CMK (cell line): ENCODE results near the gene ACTG1.
"Not testable (repeated sequence)": the region's sequence is repeated elsewhere in the genome, so short reads cannot be mapped to it uniquely, and the experiment has no call there.

Experiments
- DNase-seq: peaks from one replicate; pipeline ENCODE4 v3.0.0-alpha.2; 2010; ENCODE audit warnings: low read depth

Gene ACTG1

GRCh38 chr17:81532490-81533287, 20.1 kb upstream of the ACTG1 start:
- no peak for DNase-seq

GRCh38 chr17:81531998-81532404, 19.4 kb upstream of the ACTG1 start:
- not testable (repeated sequence) for DNase-seq

DNA sequence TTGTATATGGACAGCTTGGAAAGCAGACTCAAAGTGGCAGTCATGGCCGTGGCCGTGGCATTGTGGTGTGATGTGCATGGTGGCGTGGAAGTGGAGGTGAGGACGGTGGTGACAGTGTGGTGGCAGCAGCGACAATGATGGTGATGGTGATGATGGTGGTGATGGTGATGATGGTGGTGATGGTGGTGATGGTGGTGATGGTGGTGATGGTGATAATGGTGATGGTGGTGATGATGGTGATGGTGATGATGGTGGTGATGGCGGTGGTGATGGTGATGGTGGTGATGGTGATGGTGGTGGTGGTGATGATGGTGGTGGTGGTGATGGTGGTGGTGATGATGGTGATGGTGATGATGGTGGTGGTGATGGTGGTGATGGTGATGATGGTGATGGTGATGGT, 18.4 kb upstream of the ACTG1 start:
- not testable (repeated sequence) for DNase-seq

DNA sequence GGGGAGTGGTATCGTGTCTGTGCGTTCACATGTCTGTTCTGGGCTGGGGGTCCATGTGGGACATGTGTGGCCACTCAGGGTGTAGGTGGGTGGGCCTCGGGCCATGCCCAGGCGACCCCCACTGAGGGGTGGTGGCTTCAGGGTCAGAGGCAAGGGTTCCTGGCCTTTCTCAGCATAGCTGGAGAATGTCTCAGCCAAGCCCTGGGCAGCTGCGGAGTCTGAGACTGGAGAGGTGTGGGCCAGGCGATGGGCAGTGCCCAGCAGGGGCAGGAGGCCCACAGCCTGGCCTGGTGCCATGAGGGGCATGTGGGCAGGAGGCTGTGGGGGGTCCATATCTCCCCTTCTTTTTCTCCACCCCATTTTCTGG, 16.8 kb upstream of the ACTG1 start:
- no peak for DNase-seq

- no peak for DNase-seq
Measured at GRCh38 chr17:81528651-81529436, 16.2 kb upstream of the ACTG1 start.

- no peak for DNase-seq
Measured at GRCh38 chr17:81528384-81528650, 15.7 kb upstream of the ACTG1 start.

DNA sequence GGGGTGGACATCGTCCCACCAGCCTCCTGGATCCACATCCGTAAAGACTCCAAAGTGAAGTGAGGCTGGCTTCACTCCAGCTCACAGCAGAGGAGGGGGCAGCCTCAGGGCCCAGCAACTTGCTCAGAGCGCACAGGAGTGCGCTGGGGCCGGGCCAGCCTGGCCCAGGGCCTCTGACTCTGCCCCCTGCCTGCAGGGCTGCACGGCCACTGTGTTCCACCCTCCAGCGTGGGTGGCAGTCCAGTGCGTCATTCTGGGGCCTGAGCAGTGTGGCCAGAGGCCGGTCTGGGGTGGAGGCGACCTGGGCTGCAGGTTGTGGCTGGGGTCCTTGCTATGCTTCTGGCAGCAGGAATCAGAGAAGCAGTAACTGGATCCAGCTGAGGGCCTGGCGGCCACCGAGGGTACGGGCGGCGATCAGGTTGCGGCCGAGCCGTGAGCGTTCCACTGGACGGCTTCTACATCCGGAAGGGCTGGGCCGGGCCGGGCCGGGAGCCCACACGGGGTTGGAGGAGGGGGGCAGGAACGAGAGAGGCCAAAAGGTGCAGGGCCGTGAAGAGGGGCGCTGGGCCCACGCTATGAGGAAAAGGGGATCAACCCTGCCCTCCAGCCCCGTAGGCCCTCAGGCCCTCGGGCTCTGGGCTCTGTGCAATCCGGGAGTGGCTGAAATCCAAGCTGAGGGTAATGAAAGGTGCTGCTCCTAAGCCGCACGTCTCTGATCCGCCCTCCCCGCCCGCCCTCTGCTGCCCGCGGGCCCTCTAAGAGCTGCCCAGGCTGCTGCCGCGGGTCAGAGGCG, 15.2 kb upstream of the ACTG1 start, which contains the start of gene FSCN2:
Gene FSCN2, plus strand, starts transcription at position 787 of the 793 bp plus-strand sequence. CDS start 155 bp downstream, outside the sequence.
- DNase-seq = no peak

GRCh38 chr17:81526662-81527571, 14.3 kb upstream of the ACTG1 start:
- no peak for DNase-seq

DNA sequence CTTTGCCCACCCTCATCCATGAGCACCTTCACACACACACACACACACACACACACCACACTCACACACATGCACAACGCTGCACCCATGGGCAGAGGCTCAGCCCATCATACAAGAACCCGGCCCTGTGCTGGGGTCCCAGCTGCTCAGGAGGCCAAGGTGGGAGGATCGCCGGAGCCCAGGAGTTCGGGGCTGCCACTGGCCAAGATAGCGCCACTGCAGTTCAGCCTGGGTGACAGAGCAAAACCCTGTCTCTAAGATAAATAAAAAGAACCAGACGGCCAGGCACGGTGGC, 12.2 kb upstream of the ACTG1 start:
- DNase-seq = no peak

GRCh38 chr17:81524039-81524864, 11.7 kb upstream of the ACTG1 start:
- DNase-seq = no peak

GRCh38 chr17:81523402-81524038, 10.9 kb upstream of the ACTG1 start:
- no peak for DNase-seq

DNA sequence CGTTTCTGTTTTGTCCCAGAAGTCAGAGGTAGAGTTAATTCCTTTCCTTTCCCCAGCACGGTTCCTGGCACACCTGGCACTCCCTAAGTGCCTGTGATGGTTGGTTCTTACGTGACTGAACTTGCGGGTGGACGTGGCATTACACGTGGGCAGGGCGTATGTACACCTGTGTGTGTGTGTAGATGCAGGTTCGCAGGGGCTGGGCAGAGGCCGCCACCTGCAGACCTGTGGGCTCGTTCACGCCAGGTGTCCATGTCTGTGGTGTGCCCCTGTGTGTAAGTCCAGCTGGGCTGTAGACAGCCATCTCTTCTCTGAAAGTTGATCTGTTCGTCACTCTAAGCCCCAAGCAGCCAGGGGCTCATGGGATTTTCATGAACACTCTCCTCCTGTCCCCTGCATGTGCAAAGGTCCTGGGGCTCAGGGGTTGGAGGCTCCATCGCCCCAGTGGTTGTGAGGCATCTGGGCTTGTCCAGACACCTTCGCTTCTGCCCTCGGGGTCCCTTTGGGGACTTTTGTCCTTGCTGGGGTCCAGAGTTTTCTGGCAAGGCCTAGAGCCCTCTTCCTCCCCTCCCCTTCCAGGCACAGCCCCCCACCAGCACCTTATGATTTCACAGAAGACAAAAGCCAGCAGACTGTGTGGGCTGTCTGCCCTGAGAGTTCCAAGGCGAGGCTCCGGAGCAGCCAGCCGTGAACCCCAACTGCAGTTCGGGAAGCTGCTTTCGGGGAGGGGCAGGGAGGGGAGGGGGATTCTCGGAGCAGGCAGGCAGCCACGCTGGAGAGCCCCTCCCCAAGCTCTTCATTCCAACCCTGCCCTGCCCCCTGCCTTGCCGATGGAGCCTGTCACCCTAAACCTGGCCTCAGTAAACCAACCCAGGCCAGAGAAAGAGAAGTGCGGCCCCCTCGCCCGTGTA, 10.1 kb upstream of the ACTG1 start:
- no peak for DNase-seq

GRCh38 chr17:81520021-81520901, 7.7 kb upstream of the ACTG1 start:
- DNase-seq = no peak

DNA sequence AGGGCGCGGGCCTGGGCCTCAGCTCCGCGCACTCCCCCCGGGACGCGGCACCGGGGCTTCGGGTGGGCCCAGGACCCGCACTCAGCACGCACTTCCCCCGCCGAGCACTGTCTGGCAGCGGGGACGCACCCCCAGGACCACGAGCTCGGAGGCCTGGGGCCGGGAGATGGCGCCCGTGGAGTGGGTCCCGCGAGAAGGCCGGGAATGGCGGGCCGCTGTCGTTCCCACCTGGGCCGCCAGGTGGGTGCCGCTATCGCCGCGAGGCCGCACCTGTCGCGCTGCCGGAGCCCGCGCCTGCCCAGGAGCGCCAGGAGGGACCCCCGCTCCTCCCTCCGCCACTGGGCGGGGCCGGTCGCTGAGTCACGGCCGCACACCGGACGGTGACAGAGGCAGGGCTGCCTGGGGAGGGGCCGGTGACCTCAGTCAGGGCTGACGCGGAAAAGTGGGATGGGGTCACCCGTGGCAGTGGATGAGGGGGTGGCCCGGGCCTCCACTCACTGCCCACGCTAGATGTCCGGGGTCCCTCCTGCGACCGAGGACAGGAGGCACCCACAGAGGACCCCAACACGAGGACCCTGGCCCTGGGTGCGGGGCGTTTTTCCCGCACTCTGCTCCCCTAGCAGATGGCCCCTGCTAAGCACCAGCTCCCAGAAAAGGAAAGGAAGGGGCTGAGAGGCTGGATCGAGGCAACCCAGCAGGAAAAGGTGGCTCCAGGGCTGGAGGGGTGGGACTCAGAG, 6.9 kb upstream of the ACTG1 start:
- no peak for DNase-seq

DNA sequence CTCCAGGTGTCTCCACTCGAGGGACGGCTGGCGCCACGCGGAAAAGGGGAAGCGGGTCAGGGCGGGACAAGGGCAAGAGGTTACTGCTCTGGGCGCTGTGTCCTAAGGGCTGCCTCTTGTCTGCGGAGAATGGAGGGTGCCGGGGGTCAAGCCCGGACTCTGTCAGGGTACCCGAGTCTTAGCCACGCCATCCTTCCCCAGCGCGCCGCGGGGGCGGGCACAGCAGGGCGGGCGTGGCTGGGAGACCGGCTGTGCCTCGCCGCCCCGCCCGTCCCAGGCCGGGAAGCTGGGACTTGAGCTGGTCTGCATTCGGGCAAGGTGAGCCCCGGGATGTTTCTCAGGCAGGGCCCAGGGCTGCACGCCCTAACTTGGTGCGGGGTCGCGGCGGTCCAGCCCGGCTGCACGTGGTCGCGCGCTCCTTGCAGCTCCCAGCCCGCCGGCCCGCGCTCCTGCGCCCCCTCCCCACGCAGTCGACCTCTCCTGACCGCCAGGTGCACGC, 6.2 kb upstream of the ACTG1 start:
- no peak for DNase-seq

DNA sequence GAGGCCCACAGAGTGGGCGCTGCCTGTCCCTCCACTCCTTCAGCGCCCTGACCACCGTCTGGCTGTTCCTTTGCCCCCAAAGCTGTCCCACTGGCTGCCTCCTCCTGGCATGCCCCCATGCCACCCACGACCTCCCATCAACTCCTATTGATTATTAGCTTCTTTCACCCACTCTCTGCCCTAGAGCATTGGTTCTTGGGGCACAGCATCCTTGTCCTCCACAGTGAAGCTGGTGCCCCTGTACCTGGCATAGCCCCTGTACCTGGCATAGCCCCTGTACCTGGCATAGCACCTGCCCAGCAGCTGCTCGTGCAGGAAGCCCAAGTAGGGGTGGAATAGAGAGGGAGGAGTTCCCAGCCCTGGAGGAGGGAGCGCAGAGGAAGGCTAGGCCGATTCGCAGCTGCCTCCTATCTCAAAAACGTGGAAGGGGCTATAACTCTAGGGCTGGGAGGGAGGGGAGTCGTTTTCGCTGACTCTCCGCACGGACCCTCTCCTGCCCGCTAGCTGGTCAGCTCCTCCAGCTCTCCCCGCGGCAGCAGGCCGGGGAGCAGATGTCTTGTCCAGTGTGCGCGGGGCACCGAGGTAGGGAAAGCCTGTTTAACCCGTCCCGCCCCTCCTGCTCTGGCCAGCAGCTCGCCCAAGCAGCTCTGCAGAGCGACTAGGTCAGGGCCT, 5.7 kb upstream of the ACTG1 start:
- DNase-seq = no peak
